HCT116 (cell line): ENCODE results near the gene KIAA0930. TPM values are rescaled to one million over a fixed set of nuclear protein-coding genes. Genes with fewer than 3 reads are reported as not detected.

Source experiments
- ATAC-seq: fragments of 200-7000 bp; cut with Tn5 transposase; 2 replicates; pipeline ENCODE4 v1.9.1; 2020; ENCODE audit warnings: mild to moderate bottlenecking, moderate library complexity
- BruUV-seq: library from RNA; stranded (reverse); fragments of 400-500 nt; replicated peaks from 2 replicates; lab custom pipeline; 2021; lab: Mats Ljungman, UMichigan
- CTCF ChIA-PET: fragments of 300-600 bp; sonication (Branson Sonifier 250); formaldehyde crosslinking; loops from one replicate; lab custom pipeline; 2021; ENCODE audit warnings: antibody characterized with exemption; lab: Charles Lee
- POLR2A ChIA-PET: fragments of 300-600, 350-600 bp; sonication (Branson Sonifier 250); formaldehyde crosslinking; loops from one replicate; lab custom pipeline; 2021; ENCODE audit warnings: antibody characterized with exemption; lab: Charles Lee
- RAD21 ChIA-PET, 2 experiments: fragments of 300-600 bp; sonication (Branson Sonifier 250); formaldehyde crosslinking; loops; one replicate each; lab custom pipeline; 2023; ENCODE audit warnings: low total read pairs in 2 of 2; ENCODE audit not compliant: uncharacterized antibody in 2 of 2, unreplicated experiment in 2 of 2, low non-redundant PET in 1 of 2; lab: Charles Lee
- DNase-seq: peaks from one replicate; pipeline ENCODE4 v3.0.0-alpha.2; 2010; ENCODE audit warnings: low read depth, low spot score
- H2AFZ ChIP-seq: fragments of 200-600 bp; shearing (Covaris generic), sonication (generic); 2 replicates; pipeline ENCODE4 v1.6.1; 2017; ENCODE audit warnings: low read depth, mixed run types, mixed read lengths, antibody characterized with exemption, low read length; ENCODE audit not compliant: poor library complexity, severe bottlenecking
- H3K27ac ChIP-seq: 2 replicates; pipeline ENCODE4 v1.5.1; 2012; ENCODE audit warnings: low read depth, low read length
- H3K27me3 ChIP-seq: fragments of 200-600 bp; sonication (generic); 2 replicates; pipeline ENCODE4 v1.6.1; 2016; ENCODE audit warnings: mixed run types, low read length, mixed read lengths; ENCODE audit not compliant: insufficient read depth
- H3K36me3 ChIP-seq, 2 experiments: fragments of 200-500 bp in 1 of 2; fragments of 200-600 bp in 1 of 2; sonication (Bioruptor generic) in 1 of 2; sonication (generic) in 1 of 2; 2 replicates each; pipeline versions ENCODE4 v1.5.1 to v1.6.1; 2014 to 2016; ENCODE audit warnings: low read length in 2 of 2, inconsistent platforms in 1 of 2, mixed read lengths in 1 of 2, mixed run types in 1 of 2; ENCODE audit not compliant: insufficient read depth in 2 of 2, control insufficient read depth in 1 of 2
- H3K4me1 ChIP-seq, 2 experiments: fragments of 200-600 bp in 1 of 2; sonication (generic) in 1 of 2; 2 replicates each; pipeline versions ENCODE4 v1.5.1 to v1.6.1; 2012 to 2017; ENCODE audit warnings: low read length in 2 of 2, inconsistent platforms in 1 of 2, mild to moderate bottlenecking in 1 of 2, mixed read lengths in 1 of 2, mixed run types in 1 of 2, moderate library complexity in 1 of 2; ENCODE audit not compliant: insufficient read depth in 2 of 2, control insufficient read depth in 1 of 2
- H3K4me2 ChIP-seq: fragments of 200-600 bp; sonication (generic); 2 replicates; pipeline ENCODE4 v1.6.1; 2017; ENCODE audit warnings: mixed run types, low read length, mixed read lengths
- H3K4me3 ChIP-seq, 2 experiments: fragments of 200-600 bp in 1 of 2; sonication (generic) in 1 of 2; replicated peaks in 1 of 2; 2 replicates each; pipeline ENCODE4 v1.5.1; 2011 to 2016; ENCODE audit warnings: low read length in 2 of 2, control low read depth in 1 of 2, low read depth in 1 of 2, mild to moderate bottlenecking in 1 of 2, mixed read lengths in 1 of 2, mixed run types in 1 of 2
- H3K79me2 ChIP-seq: fragments of 200-600 bp; sonication (generic); 2 replicates; pipeline ENCODE4 v1.6.1; 2017; ENCODE audit warnings: mild to moderate bottlenecking, mixed run types, low read length, moderate library complexity, mixed read lengths; ENCODE audit not compliant: insufficient read depth
- H3K9ac ChIP-seq: fragments of 200-600 bp; sonication (generic); 2 replicates; pipeline ENCODE4 v1.6.1; 2016; ENCODE audit warnings: low read length, mixed read lengths
- H3K9me2 ChIP-seq: fragments of 200-600 bp; sonication (generic), shearing (Covaris generic); 2 replicates; pipeline ENCODE4 v1.6.1; 2017; ENCODE audit warnings: mixed run types, mild to moderate bottlenecking, moderate library complexity; ENCODE audit not compliant: insufficient read depth
- H3K9me3 ChIP-seq, 2 experiments: fragments of 200-500 bp in 1 of 2; fragments of 200-600 bp in 1 of 2; sonication (Bioruptor generic) in 1 of 2; sonication (generic) in 1 of 2; 2 replicates each; pipeline ENCODE4 v1.6.1; 2014 to 2017; ENCODE audit warnings: low read length in 2 of 2, mixed read lengths in 2 of 2, inconsistent platforms in 1 of 2, low read depth in 1 of 2, mild to moderate bottlenecking in 1 of 2, mixed run types in 1 of 2, moderate library complexity in 1 of 2; ENCODE audit not compliant: control insufficient read depth in 1 of 2, insufficient read depth in 1 of 2
- H4K20me1 ChIP-seq: fragments of 200-600 bp; sonication (generic), shearing (Covaris generic); 2 replicates; pipeline ENCODE4 v1.6.1; 2017; ENCODE audit warnings: mixed run types, mild to moderate bottlenecking, moderate library complexity; ENCODE audit not compliant: insufficient read depth
- ATF3 ChIP-seq: IDR thresholded peaks from 2 replicates; pipeline ENCODE4 v1.6.1; 2012
- CBX3 ChIP-seq: IDR thresholded peaks from 2 replicates; pipeline ENCODE4 v1.6.1; 2012; ENCODE audit warnings: low read depth
- CTCF ChIP-seq, 3 experiments: fragments of 200-600 bp in 1 of 3; sonication (generic) in 1 of 3; IDR thresholded peaks in 2 of 3; conservative IDR thresholded peaks in 1 of 3; 2 replicates each; pipeline ENCODE4 v1.5.1; 2012 to 2017; ENCODE audit warnings: low read depth in 2 of 3, low read length in 2 of 3, antibody characterized with exemption in 1 of 3, borderline replicate concordance in 1 of 3, control low read depth in 1 of 3, mild to moderate bottlenecking in 1 of 3, mixed read lengths in 1 of 3, mixed run types in 1 of 3, moderate library complexity in 1 of 3; ENCODE audit not compliant: insufficient read depth in 1 of 3
- EGR1 ChIP-seq: IDR thresholded peaks from 2 replicates; pipeline ENCODE4 v1.6.1; 2012; ENCODE audit warnings: low read depth
- ELF1 ChIP-seq: IDR thresholded peaks from 2 replicates; pipeline ENCODE4 v1.6.1; 2012; ENCODE audit warnings: low read depth, borderline replicate concordance
- EZH2 ChIP-seq: fragments of 200-600 bp; sonication (generic); IDR thresholded peaks from 2 replicates; pipeline ENCODE4 v1.6.1; 2017; ENCODE audit warnings: antibody characterized with exemption, mixed run types
- EZH2phosphoT487 ChIP-seq: fragments of 200-600 bp; IDR thresholded peaks from 2 replicates; pipeline ENCODE4 v1.6.1; 2018; ENCODE audit warnings: antibody characterized with exemption, borderline replicate concordance
- FOSL1 ChIP-seq: IDR thresholded peaks from 2 replicates; pipeline ENCODE4 v1.6.1; 2012; ENCODE audit warnings: low read depth
- JUND ChIP-seq: IDR thresholded peaks from 2 replicates; pipeline ENCODE4 v1.6.1; 2012
- MAX ChIP-seq: IDR thresholded peaks from 2 replicates; pipeline ENCODE4 v1.6.1; 2012
- POLR2A ChIP-seq: IDR thresholded peaks from 2 replicates; pipeline ENCODE4 v1.7.0; 2011; ENCODE audit warnings: borderline replicate concordance; ENCODE audit not compliant: insufficient read depth, insufficient read length; ENCODE audit errors: extremely low read depth
- POLR2AphosphoS5 ChIP-seq: IDR thresholded peaks from 2 replicates; pipeline ENCODE4 v1.6.1; 2011; ENCODE audit warnings: mild to moderate bottlenecking, low read depth, low read length, moderate library complexity
- RAD21 ChIP-seq: IDR thresholded peaks from 2 replicates; pipeline ENCODE4 v1.6.1; 2012; ENCODE audit warnings: low read depth, mild to moderate bottlenecking
- REST ChIP-seq: IDR thresholded peaks from 2 replicates; pipeline ENCODE4 v1.6.1; 2012; ENCODE audit warnings: low read depth
- SRF ChIP-seq: IDR thresholded peaks from 2 replicates; pipeline ENCODE4 v1.6.1; 2012; ENCODE audit warnings: low read depth
- TCF7L2 ChIP-seq: IDR thresholded peaks from 2 replicates; pipeline ENCODE4 v1.7.0; 2011; ENCODE audit warnings: borderline replicate concordance, inconsistent platforms; ENCODE audit not compliant: insufficient read depth, insufficient read length; ENCODE audit errors: extremely low read depth
- ZFX ChIP-seq: fragments of 450-650 bp; IDR thresholded peaks from 2 replicates; pipeline ENCODE4 v1.6.1; 2017
- intact Hi-C: fragments of 100-400 bp; cut with micrococcal nuclease; formaldehyde crosslinking; loops from 2 replicates; pipeline ENCODE4 v1.10.0; 2022
- total RNA-seq: library from RNA; stranded (reverse); gene quantifications from one replicate; pipeline ENCODE4 v1.2.1, GENCODE V29; 2021; ENCODE audit not compliant: unreplicated experiment

Gene KIAA0930
- total RNA-seq, 1 experiment from 2014 or later: 60.9 TPM

GRCh38 chr22:45204241-45204640, 36.5 kb downstream of the KIAA0930 start:
- H3K9ac ChIP-seq: no peak overlapping the region
- ChIA-PET POLR2A (no interaction called here), CTCF (no interaction called here), RAD21 (no interaction called here)
- no peaks in the 10 kb centered on the region for H4K20me1 ChIP-seq
- no peaks in the 10 kb centered on the region for H3K9me3 ChIP-seq
- no peaks in the 10 kb centered on the region for H3K9me2 ChIP-seq
- intact Hi-C loops: no loop called here
- H3K79me2 ChIP-seq: no peaks in the 10 kb centered on the region
- H3K27me3 ChIP-seq: no peaks in the 10 kb centered on the region
- H3K4me3 ChIP-seq: no peak overlapping the region
- H3K4me2 ChIP-seq: no peak overlapping the region
- no peak for DNase-seq
- BruUV-seq: no TSS peak
- no peaks in the 10 kb centered on the region for H3K4me1 ChIP-seq
- no peak overlapping the region for H2AFZ ChIP-seq
- H3K36me3 ChIP-seq: peaks cover 0 to 7% of the 10 kb centered on the region in 2 experiments; a peak in 2 of 4 replicates
- no peak overlapping the region for H3K27ac ChIP-seq
- TF ChIP-seq TCF7L2 (no peak), EGR1 (no peak), ATF3 (no peak), JUND (no peak), ZFX (no peak), REST (no peak), EZH2phosphoT487 (no peak), POLR2A (no peak), CBX3 (no peak), RAD21 (no peak), ELF1 (no peak), FOSL1 (no peak), SRF (no peak), POLR2AphosphoS5 (no peak), CTCF (IDR thresholded peaks at IDR 0.05 in 2 of 3, conservative IDR thresholded peaks at IDR 0.05 in 1 of 3; ENCODE audit: borderline replicate concordance in 1 of 3, insufficient read depth in 1 of 3, low read depth in 2 of 3, low read length in 2 of 3) (no peak), EZH2 (no peak), MAX (no peak)
- no peak for ATAC-seq
